HL-60 (cell line): ENCODE data around the gene ADAMTS12.

Experiments used
- DNase-seq, 2 experiments: peaks; one replicate each; pipeline ENCODE4 v3.0.0-alpha.2; 2010 to 2020; ENCODE audit warnings: low read depth in 1 of 2, low spot score in 1 of 2
- H3K27ac ChIP-seq: fragments of 250-450 bp; sonication (Bioruptor Pico); replicated peaks from 2 replicates; pipeline ENCODE4 v1.5.1; 2020; ENCODE audit warnings: mild to moderate bottlenecking, moderate library complexity
- H3K27me3 ChIP-seq: fragments of 250-450 bp; sonication (Bioruptor Pico); 2 replicates; pipeline ENCODE4 v1.5.1; 2021; ENCODE audit warnings: mild to moderate bottlenecking, moderate library complexity; ENCODE audit not compliant: insufficient read depth, poor library complexity, severe bottlenecking
- H3K4me3 ChIP-seq: replicated peaks from 2 replicates; pipeline ENCODE4 v1.5.1; 2011; ENCODE audit warnings: mild to moderate bottlenecking, control low read depth, low read length; ENCODE audit not compliant: insufficient read depth
- GABPA ChIP-seq: IDR thresholded peaks from 2 replicates; pipeline ENCODE4 v1.6.1; 2012; ENCODE audit warnings: low read depth
- POLR2AphosphoS5 ChIP-seq: IDR thresholded peaks from 2 replicates; pipeline ENCODE4 v1.6.1; 2012; ENCODE audit warnings: low read depth
- REST ChIP-seq: IDR thresholded peaks from 2 replicates; pipeline ENCODE4 v1.6.1; 2012; ENCODE audit warnings: low read depth; ENCODE audit not compliant: insufficient replicate concordance
- SPI1 ChIP-seq: IDR thresholded peaks from 2 replicates; pipeline ENCODE4 v1.6.1; 2012; ENCODE audit warnings: low read depth, mild to moderate bottlenecking, borderline replicate concordance
- TF ChIP-seq, protein P1 (sequence below): IDR thresholded peaks from one replicate; pipeline ENCODE4 v1.5.1; 2011; ENCODE audit warnings: low read length, control low read depth, inconsistent platforms; ENCODE audit not compliant: insufficient read depth

Gene ADAMTS12

GRCh38 chr5:33772380-33772897, 119.4 kb downstream of the ADAMTS12 start:
- Histone ChIP-seq H3K27ac (no peak overlapping the region), H3K4me3 (no peak overlapping the region), H3K27me3 (no peaks in the 10 kb centered on the region)
- no peak for TF ChIP-seq GABPA
- TF ChIP-seq, protein P1, sequence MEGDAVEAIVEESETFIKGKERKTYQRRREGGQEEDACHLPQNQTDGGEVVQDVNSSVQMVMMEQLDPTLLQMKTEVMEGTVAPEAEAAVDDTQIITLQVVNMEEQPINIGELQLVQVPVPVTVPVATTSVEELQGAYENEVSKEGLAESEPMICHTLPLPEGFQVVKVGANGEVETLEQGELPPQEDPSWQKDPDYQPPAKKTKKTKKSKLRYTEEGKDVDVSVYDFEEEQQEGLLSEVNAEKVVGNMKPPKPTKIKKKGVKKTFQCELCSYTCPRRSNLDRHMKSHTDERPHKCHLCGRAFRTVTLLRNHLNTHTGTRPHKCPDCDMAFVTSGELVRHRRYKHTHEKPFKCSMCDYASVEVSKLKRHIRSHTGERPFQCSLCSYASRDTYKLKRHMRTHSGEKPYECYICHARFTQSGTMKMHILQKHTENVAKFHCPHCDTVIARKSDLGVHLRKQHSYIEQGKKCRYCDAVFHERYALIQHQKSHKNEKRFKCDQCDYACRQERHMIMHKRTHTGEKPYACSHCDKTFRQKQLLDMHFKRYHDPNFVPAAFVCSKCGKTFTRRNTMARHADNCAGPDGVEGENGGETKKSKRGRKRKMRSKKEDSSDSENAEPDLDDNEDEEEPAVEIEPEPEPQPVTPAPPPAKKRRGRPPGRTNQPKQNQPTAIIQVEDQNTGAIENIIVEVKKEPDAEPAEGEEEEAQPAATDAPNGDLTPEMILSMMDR: no peak
- TF ChIP-seq REST: no peak
- no peak for TF ChIP-seq SPI1
- TF ChIP-seq POLR2AphosphoS5: no peak
- DNase-seq: no peak

DNA sequence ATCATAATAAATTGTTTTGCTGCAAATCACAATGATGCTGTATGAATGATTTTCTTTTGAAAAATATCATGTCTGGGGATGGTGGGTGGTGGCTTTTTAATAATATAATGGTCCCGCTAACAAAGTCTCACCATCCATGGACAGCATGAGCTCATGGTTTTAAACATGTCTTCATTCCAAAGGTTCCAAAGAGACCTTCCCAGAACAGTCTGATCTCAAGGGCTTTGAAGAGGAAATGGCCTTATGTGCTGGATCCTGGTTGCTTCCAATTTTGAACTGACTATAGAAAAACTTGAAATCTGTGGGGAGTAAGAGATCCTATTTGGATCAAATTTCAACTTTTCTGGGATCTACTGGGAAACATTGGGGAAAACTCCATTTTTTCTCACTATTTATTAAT, 121.8 kb downstream of the ADAMTS12 start:
- no peak for DNase-seq
- H3K27ac ChIP-seq: no peak overlapping the region
- H3K27me3 ChIP-seq: no peaks in the 10 kb centered on the region
- no peak for TF ChIP-seq SPI1
- no peak for TF ChIP-seq POLR2AphosphoS5
- TF ChIP-seq, protein P1: no peak
- TF ChIP-seq GABPA: no peak
- no peak for TF ChIP-seq REST
- H3K4me3 ChIP-seq: no peak overlapping the region

DNA sequence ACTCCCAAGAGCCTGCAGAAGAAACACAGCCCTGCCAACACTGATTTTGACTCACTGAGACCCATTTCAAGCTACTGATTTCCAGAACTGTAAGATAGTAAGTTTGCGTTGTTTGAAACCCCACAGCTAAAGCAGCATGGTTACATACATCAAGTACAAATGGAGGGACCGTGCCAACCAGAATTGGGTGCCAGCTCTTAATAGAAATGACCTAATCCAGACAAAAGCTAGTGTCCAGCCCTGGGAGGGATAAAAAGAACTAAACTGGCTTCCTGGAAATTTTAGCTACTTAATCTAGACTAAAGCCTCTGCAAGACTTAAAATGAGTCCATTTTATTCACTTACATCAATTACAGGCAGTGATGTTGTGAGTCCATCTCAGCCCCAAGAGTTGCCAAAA, 122.6 kb downstream of the ADAMTS12 start:
- DNase-seq: no peak
- Histone ChIP-seq H3K27ac (no peak overlapping the region), H3K27me3 (no peaks in the 10 kb centered on the region), H3K4me3 (no peak overlapping the region)
- TF ChIP-seq GABPA: no peak
- TF ChIP-seq, protein P1: no peak
- TF ChIP-seq REST: no peak
- TF ChIP-seq POLR2AphosphoS5: no peak
- TF ChIP-seq SPI1: no peak
